ENCODE measurements around the gene EDDM13. TPM values are rescaled to one million over a fixed set of nuclear protein-coding genes. Genes with fewer than 3 reads are reported as not detected.

The EDDM13 gene
- total and polyA plus RNA-seq, 2 donors (not counting 3 experiments of a cell fraction or from before 2014, with no cell fraction given) = 0.51 TPM; not detected in 1

DNA sequence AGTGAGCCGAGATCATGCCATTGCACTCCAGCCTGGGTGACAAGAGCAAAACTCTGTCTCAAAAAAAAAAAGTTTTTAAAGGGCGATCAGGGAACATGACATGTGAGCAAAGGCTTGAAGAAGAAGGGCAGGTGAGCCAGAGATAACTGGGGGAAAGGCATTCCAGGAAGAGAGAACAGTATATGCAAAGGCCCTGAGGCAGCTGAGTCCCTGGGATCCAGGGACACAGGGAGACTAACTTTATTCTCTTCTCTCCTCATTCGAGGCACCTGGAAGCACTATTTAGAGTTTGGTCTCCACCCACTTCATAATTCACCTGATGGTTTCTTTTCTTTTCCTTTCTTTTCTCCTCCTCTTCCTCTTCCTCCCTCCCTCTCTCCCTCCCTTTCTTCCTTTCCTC, 24.5 kb downstream of the EDDM13 start:
- no peak for FAIRE-seq
- no peaks in the 10 kb centered on the region for H3K9me3 ChIP-seq (replicated peaks; ENCODE audit: control insufficient read depth, insufficient read depth, low read length)
- no peak for DNase-seq (ENCODE audit: low read depth, low spot score)
- H3K79me2 ChIP-seq (ENCODE audit: control insufficient read depth, insufficient read depth, low read length) = no peaks in the 10 kb centered on the region
- H3K9ac ChIP-seq (replicated peaks; ENCODE audit: extremely low read depth, insufficient read depth, low read length) = no peak overlapping the region
- intact Hi-C loops (cut with micrococcal nuclease) = no loop called here
- H2AFZ ChIP-seq (ENCODE audit: low read depth, low read length) = no peak overlapping the region
- H3K4me3 ChIP-seq (replicated peaks in 1 of 3; ENCODE audit: insufficient read depth in 1 of 3, low read depth in 1 of 3, low read length in 3 of 3) = no peak overlapping the region
- H3K4me2 ChIP-seq (ENCODE audit: insufficient read depth, low read length) = no peak overlapping the region
- dilution Hi-C loops (cut with MboI; ENCODE audit: extremely low pct_ligation_motif_present, low sequenced_read_pairs) = no loop called here
- no peak overlapping the region for H3K27ac ChIP-seq (ENCODE audit: insufficient read depth, low read depth, low read length)
- ChIA-PET CTCF (interaction anchor here (1.4 kb wide), 1 partner anchor 36 kb away, joined by 3 read pairs; no protein-coding TSS in a partner anchor), POLR2A (no interaction called here)
- no peaks in the 10 kb centered on the region for H3K27me3 ChIP-seq (ENCODE audit: control insufficient read depth in 2 of 2, insufficient read depth in 2 of 2, low read length in 2 of 2)
- peaks cover 0 to 2% of the 10 kb centered on the region in 2 experiments for H3K36me3 ChIP-seq (ENCODE audit: control insufficient read depth in 2 of 2, extremely low read depth in 1 of 2, insufficient read depth in 2 of 2, low read length in 2 of 2)
- BruUV-seq (replicated peaks) = no TSS peak
- TF ChIP-seq, protein P1, sequence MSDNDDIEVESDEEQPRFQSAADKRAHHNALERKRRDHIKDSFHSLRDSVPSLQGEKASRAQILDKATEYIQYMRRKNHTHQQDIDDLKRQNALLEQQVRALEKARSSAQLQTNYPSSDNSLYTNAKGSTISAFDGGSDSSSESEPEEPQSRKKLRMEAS (IDR thresholded peaks at IDR 0.05; ENCODE audit: insufficient read depth, insufficient read length) = no peak
- TF ChIP-seq POLR2A (IDR thresholded peaks at IDR 0.05; ENCODE audit: low read depth, low read length) = no peak
- TF ChIP-seq FOS (IDR thresholded peaks at IDR 0.05; ENCODE audit: borderline replicate concordance, insufficient read depth, low read length) = no peak
- no peak for TF ChIP-seq JUN (IDR thresholded peaks at IDR 0.05; ENCODE audit: borderline replicate concordance, insufficient read depth, insufficient read length, low read depth)
- TF ChIP-seq EZH2 (IDR thresholded peaks at IDR 0.05; ENCODE audit: borderline replicate concordance, low read depth, low read length, severe bottlenecking) = no peak
- TF ChIP-seq MYC (IDR thresholded peaks at IDR 0.05; ENCODE audit: low read depth, low read length) = no peak
- no peak for TF ChIP-seq GATA2 (IDR thresholded peaks at IDR 0.05; ENCODE audit: insufficient read depth, insufficient read length, low read depth, low read length)
- TF ChIP-seq, protein P2, sequence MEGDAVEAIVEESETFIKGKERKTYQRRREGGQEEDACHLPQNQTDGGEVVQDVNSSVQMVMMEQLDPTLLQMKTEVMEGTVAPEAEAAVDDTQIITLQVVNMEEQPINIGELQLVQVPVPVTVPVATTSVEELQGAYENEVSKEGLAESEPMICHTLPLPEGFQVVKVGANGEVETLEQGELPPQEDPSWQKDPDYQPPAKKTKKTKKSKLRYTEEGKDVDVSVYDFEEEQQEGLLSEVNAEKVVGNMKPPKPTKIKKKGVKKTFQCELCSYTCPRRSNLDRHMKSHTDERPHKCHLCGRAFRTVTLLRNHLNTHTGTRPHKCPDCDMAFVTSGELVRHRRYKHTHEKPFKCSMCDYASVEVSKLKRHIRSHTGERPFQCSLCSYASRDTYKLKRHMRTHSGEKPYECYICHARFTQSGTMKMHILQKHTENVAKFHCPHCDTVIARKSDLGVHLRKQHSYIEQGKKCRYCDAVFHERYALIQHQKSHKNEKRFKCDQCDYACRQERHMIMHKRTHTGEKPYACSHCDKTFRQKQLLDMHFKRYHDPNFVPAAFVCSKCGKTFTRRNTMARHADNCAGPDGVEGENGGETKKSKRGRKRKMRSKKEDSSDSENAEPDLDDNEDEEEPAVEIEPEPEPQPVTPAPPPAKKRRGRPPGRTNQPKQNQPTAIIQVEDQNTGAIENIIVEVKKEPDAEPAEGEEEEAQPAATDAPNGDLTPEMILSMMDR (IDR thresholded peaks at IDR 0.05; ENCODE audit: extremely low read depth in 1 of 2, insufficient read depth in 1 of 2, low read depth in 1 of 2, low read length in 2 of 2) = no peak
- TF ChIP-seq POLR2AphosphoS5 (IDR thresholded peaks at IDR 0.05; ENCODE audit: insufficient read depth, low read depth, low read length) = no peak
- no peaks in the 10 kb centered on the region for H3K9me1 ChIP-seq (replicated peaks; ENCODE audit: control insufficient read depth, extremely low read depth, insufficient read depth, low read length)
- peaks cover 13% of the 10 kb centered on the region for H3K4me1 ChIP-seq (ENCODE audit: control insufficient read depth, extremely low read depth, insufficient read depth, low read length)
- no peaks in the 10 kb centered on the region for H4K20me1 ChIP-seq (replicated peaks; ENCODE audit: control insufficient read depth, extremely low read depth, insufficient read depth, low read length)
